Karpas-422 (cell line): ENCODE data around the gene SNAP91. TPM values are rescaled to one million over a fixed set of nuclear protein-coding genes. Genes with fewer than 3 reads are reported as not detected.
A peak's percentile ranks its signal among the peaks of the same experiment; 100 is the strongest.
"Not testable (repeated sequence)": the region's sequence is repeated elsewhere in the genome, so short reads cannot be mapped to it uniquely, and the experiment has no call there.

Source experiments
- DNase-seq: peaks from one replicate; pipeline ENCODE4 v3.0.0-alpha.2; 2015
- H2AFZ ChIP-seq: fragments of 200-600 bp; sonication (generic); 2 replicates; pipeline ENCODE4 v1.6.1; 2014; ENCODE audit warnings: antibody characterized with exemption, low read length, mixed read lengths
- H3K27ac ChIP-seq: fragments of 200-600 bp; sonication (generic); 2 replicates; pipeline ENCODE4 v1.5.1; 2014; ENCODE audit warnings: mild to moderate bottlenecking, low read length, moderate library complexity
- H3K27me3 ChIP-seq: fragments of 200-600 bp; sonication (generic); 2 replicates; pipeline ENCODE4 v1.6.1; 2014; ENCODE audit warnings: low read length, mixed read lengths
- H3K36me3 ChIP-seq: fragments of 200-600 bp; sonication (generic); 2 replicates; pipeline ENCODE4 v1.6.1; 2014; ENCODE audit warnings: low read length, mixed read lengths; ENCODE audit not compliant: insufficient read depth
- H3K4me1 ChIP-seq: fragments of 200-600 bp; sonication (generic); 2 replicates; pipeline ENCODE4 v1.6.1; 2014; ENCODE audit warnings: mild to moderate bottlenecking, low read length, mixed read lengths
- H3K4me2 ChIP-seq: fragments of 200-600 bp; sonication (generic); 2 replicates; pipeline ENCODE4 v1.6.1; 2014; ENCODE audit warnings: low read length, low read depth, mild to moderate bottlenecking; ENCODE audit not compliant: poor library complexity, severe bottlenecking
- H3K4me3 ChIP-seq: fragments of 200-600 bp; sonication (generic); 2 replicates; pipeline ENCODE4 v1.5.1; 2014; ENCODE audit warnings: mild to moderate bottlenecking, antibody characterized with exemption, low read length, mixed read lengths
- H3K79me2 ChIP-seq: fragments of 200-600 bp; sonication (generic); 2 replicates; pipeline ENCODE4 v1.6.1; 2014; ENCODE audit warnings: mild to moderate bottlenecking, low read length, mixed read lengths
- H3K9ac ChIP-seq: fragments of 200-600 bp; sonication (generic); 2 replicates; pipeline ENCODE4 v1.6.0; 2014; ENCODE audit warnings: low read length
- H3K9me2 ChIP-seq: fragments of 200-600 bp; sonication (generic), shearing (Covaris generic); replicated peaks from 2 replicates; pipeline ENCODE4 v1.6.0; 2014; ENCODE audit warnings: mild to moderate bottlenecking, low read length, moderate library complexity; ENCODE audit not compliant: insufficient read depth
- H3K9me3 ChIP-seq: fragments of 300-700, 200-600 bp; sonication (generic); 2 replicates; pipeline ENCODE4 v1.6.1; 2014; ENCODE audit warnings: low read length, mixed read lengths
- H4K20me1 ChIP-seq: fragments of 200-600 bp; sonication (generic); 2 replicates; pipeline ENCODE4 v1.6.1; 2014; ENCODE audit warnings: mild to moderate bottlenecking, antibody characterized with exemption, low read length, low read depth; ENCODE audit not compliant: insufficient read depth
- total RNA-seq: library from RNA; depleted of rRNA; stranded (reverse); fragments of >200 nt; shearing (Covaris generic); gene quantifications from 2 replicates; pipeline ENCODE4 v1.2.3, GENCODE V29; 2014; ENCODE audit warnings: low replicate concordance

SNAP91 gene
- total RNA-seq, 1 experiment from 2014 or later = not detected

GRCh38 chr6:83593395-83593785 lies 115.5 kb downstream of the SNAP91 start:
- Histone ChIP-seq H2AFZ (no peak overlapping the region), H3K9me2 (no peaks in the 10 kb centered on the region), H3K79me2 (no peaks in the 10 kb centered on the region), H4K20me1 (no peaks in the 10 kb centered on the region), H3K9me3 (no peaks in the 10 kb centered on the region), H3K9ac (no peak overlapping the region), H3K36me3 (no peaks in the 10 kb centered on the region), H3K4me1 (no peaks in the 10 kb centered on the region), H3K4me3 (no peak overlapping the region), H3K27ac (no peak overlapping the region), H3K27me3 (no peaks in the 10 kb centered on the region), H3K4me2 (peak overlapping the region; percentile 39)
- no peak for DNase-seq

GRCh38 chr6:83592770-83593394 lies 116.0 kb downstream of the SNAP91 start:
- DNase-seq = peak; percentile 63
- H2AFZ ChIP-seq = no peak overlapping the region

GRCh38 chr6:83590416-83590815 lies 118.5 kb downstream of the SNAP91 start:
- no peak overlapping the region for H3K4me2 ChIP-seq
- H3K4me1 ChIP-seq = no peaks in the 10 kb centered on the region
- H3K4me3 ChIP-seq = no peak overlapping the region
- no peak for DNase-seq
- no peaks in the 10 kb centered on the region for H3K27me3 ChIP-seq
- no peaks in the 10 kb centered on the region for H3K9me3 ChIP-seq
- no peak overlapping the region for H3K27ac ChIP-seq
- H3K36me3 ChIP-seq = no peaks in the 10 kb centered on the region
- no peaks in the 10 kb centered on the region for H4K20me1 ChIP-seq
- H3K9me2 ChIP-seq = no peaks in the 10 kb centered on the region
- no peak overlapping the region for H3K9ac ChIP-seq
- no peak overlapping the region for H2AFZ ChIP-seq
- H3K79me2 ChIP-seq = no peaks in the 10 kb centered on the region

More at GRCh38 chr6:83592770-83593394, 116.0 kb downstream of the SNAP91 start:
- Histone ChIP-seq H3K9me3 (no peaks in the 10 kb centered on the region), H3K4me2 (peak overlapping the region; percentile 39), H3K27ac (no peak overlapping the region), H3K4me1 (no peaks in the 10 kb centered on the region), H3K9ac (no peak overlapping the region), H3K9me2 (no peaks in the 10 kb centered on the region), H3K36me3 (no peaks in the 10 kb centered on the region), H3K4me3 (no peak overlapping the region), H4K20me1 (no peaks in the 10 kb centered on the region), H3K79me2 (no peaks in the 10 kb centered on the region), H3K27me3 (no peaks in the 10 kb centered on the region)

GRCh38 chr6:83589076-83589475 lies 119.8 kb downstream of the SNAP91 start:
- no peaks in the 10 kb centered on the region for H4K20me1 ChIP-seq
- no peak overlapping the region for H3K4me3 ChIP-seq
- no peak for DNase-seq
- H3K27ac ChIP-seq = no peak overlapping the region
- H3K9me2 ChIP-seq = no peaks in the 10 kb centered on the region
- H3K4me2 ChIP-seq = no peak overlapping the region
- H3K4me1 ChIP-seq = no peaks in the 10 kb centered on the region
- no peaks in the 10 kb centered on the region for H3K36me3 ChIP-seq
- H3K9me3 ChIP-seq = no peaks in the 10 kb centered on the region
- no peak overlapping the region for H3K9ac ChIP-seq
- H3K79me2 ChIP-seq = no peaks in the 10 kb centered on the region
- H2AFZ ChIP-seq = no peak overlapping the region
- H3K27me3 ChIP-seq = no peaks in the 10 kb centered on the region

- DNase-seq = no peak
- no peaks in the 10 kb centered on the region for H3K4me1 ChIP-seq
- no peaks in the 10 kb centered on the region for H3K36me3 ChIP-seq
- H3K9me3 ChIP-seq = no peaks in the 10 kb centered on the region
- H3K4me2 ChIP-seq = no peak overlapping the region
- H3K27ac ChIP-seq = no peak overlapping the region
- H3K9me2 ChIP-seq = no peaks in the 10 kb centered on the region
- H2AFZ ChIP-seq = no peak overlapping the region
- H3K9ac ChIP-seq = no peak overlapping the region
- H3K27me3 ChIP-seq = no peaks in the 10 kb centered on the region
- H3K4me3 ChIP-seq = no peak overlapping the region
- H3K79me2 ChIP-seq = no peaks in the 10 kb centered on the region
- H4K20me1 ChIP-seq = no peaks in the 10 kb centered on the region
These were observed 130.8 kb downstream of the SNAP91 start for GRCh38 chr6:83578057-83578456.

GRCh38 chr6:83574783-83575182 lies 134.1 kb downstream of the SNAP91 start:
- Histone ChIP-seq H4K20me1 (no peaks in the 10 kb centered on the region), H3K36me3 (no peaks in the 10 kb centered on the region), H3K9ac (no peak overlapping the region), H3K27ac (no peak overlapping the region), H3K9me2 (no peaks in the 10 kb centered on the region), H3K79me2 (no peaks in the 10 kb centered on the region), H3K4me2 (no peak overlapping the region), H3K9me3 (no peaks in the 10 kb centered on the region), H3K4me3 (no peak overlapping the region), H2AFZ (no peak overlapping the region), H3K27me3 (no peaks in the 10 kb centered on the region), H3K4me1 (no peaks in the 10 kb centered on the region)
- no peak for DNase-seq

GRCh38 chr6:83571663-83572185 lies 137.2 kb downstream of the SNAP91 start:
- H2AFZ ChIP-seq, H3K27ac ChIP-seq, H3K9me2 ChIP-seq, H3K4me1 ChIP-seq, H3K9ac ChIP-seq, H3K79me2 ChIP-seq, H3K4me3 ChIP-seq, DNase-seq, H4K20me1 ChIP-seq, H3K27me3 ChIP-seq, H3K36me3 ChIP-seq, H3K4me2 ChIP-seq, H3K9me3 ChIP-seq: not testable (repeated sequence)

GRCh38 chr6:83558975-83559374 lies 149.9 kb downstream of the SNAP91 start:
- DNase-seq = no peak
- Histone ChIP-seq H2AFZ (no peak overlapping the region), H3K4me1 (no peaks in the 10 kb centered on the region), H4K20me1 (no peaks in the 10 kb centered on the region), H3K36me3 (no peaks in the 10 kb centered on the region), H3K79me2 (no peaks in the 10 kb centered on the region), H3K9ac (no peak overlapping the region), H3K27me3 (no peaks in the 10 kb centered on the region), H3K4me3 (no peak overlapping the region), H3K27ac (no peak overlapping the region), H3K4me2 (no peak overlapping the region), H3K9me2 (no peaks in the 10 kb centered on the region), H3K9me3 (no peaks in the 10 kb centered on the region)
